ENCODE measurements around the gene PNRC1. TPM values are rescaled to one million over a fixed set of nuclear protein-coding genes. Genes with fewer than 3 reads are reported as not detected.
"Not testable (repeated sequence)": the region's sequence is repeated elsewhere in the genome, so short reads cannot be mapped to it uniquely, and the experiment has no call there.

PNRC1 gene
- total RNA-seq, 3 donors from 2014 or later: 221 to 290 (median 230) TPM

- H3K4me1 ChIP-seq: no peaks in the 10 kb centered on the region
- intact Hi-C loops (cut with DNase I; ENCODE audit: low total_unique reads): no loop called here
Measured at GRCh38 chr6:89120371-89120770, 39.8 kb downstream of the PNRC1 start.

GRCh38 chr6:89121934-89122333, 41.4 kb downstream of the PNRC1 start:
- TF ChIP-seq POLR2A (IDR thresholded peaks at IDR 0.05): no peak
- TF ChIP-seq CTCF (IDR thresholded peaks at IDR 0.05): no peak
- TF ChIP-seq POLR2AphosphoS5 (IDR thresholded peaks at IDR 0.05): no peak
- H3K27me3 ChIP-seq: no peaks in the 10 kb centered on the region
- H3K4me3 ChIP-seq: no peak overlapping the region
- no peaks in the 10 kb centered on the region for H3K4me1 ChIP-seq
- intact Hi-C loops (cut with DNase I; ENCODE audit: low total_unique reads): no loop called here
- no peaks in the 10 kb centered on the region for H3K36me3 ChIP-seq
- H3K9me3 ChIP-seq: no peaks in the 10 kb centered on the region
- DNase-seq (ENCODE audit: low spot score in 2 of 2): no peak
- H3K27ac ChIP-seq: no peak overlapping the region

More at GRCh38 chr6:89120371-89120770, 39.8 kb downstream of the PNRC1 start:
- no peaks in the 10 kb centered on the region for H3K27me3 ChIP-seq
- H3K36me3 ChIP-seq: no peaks in the 10 kb centered on the region
- no peak overlapping the region for H3K27ac ChIP-seq
- TF ChIP-seq POLR2A (IDR thresholded peaks at IDR 0.05) (no peak), POLR2AphosphoS5 (IDR thresholded peaks at IDR 0.05) (no peak), CTCF (IDR thresholded peaks at IDR 0.05) (no peak)
- no peak overlapping the region for H3K4me3 ChIP-seq
- H3K9me3 ChIP-seq: no peaks in the 10 kb centered on the region
- no peak for DNase-seq (ENCODE audit: low spot score in 2 of 2)

GRCh38 chr6:89122625-89123024, 42.1 kb downstream of the PNRC1 start:
- H3K27me3 ChIP-seq: no peaks in the 10 kb centered on the region
- no peak for DNase-seq (ENCODE audit: low spot score in 2 of 2)
- H3K27ac ChIP-seq: no peak overlapping the region
- TF ChIP-seq POLR2A (IDR thresholded peaks at IDR 0.05) (no peak), POLR2AphosphoS5 (IDR thresholded peaks at IDR 0.05) (no peak), CTCF (IDR thresholded peaks at IDR 0.05) (no peak)
- intact Hi-C loops (cut with DNase I; ENCODE audit: low total_unique reads): no loop called here
- H3K4me1 ChIP-seq: no peaks in the 10 kb centered on the region
- no peaks in the 10 kb centered on the region for H3K36me3 ChIP-seq
- no peak overlapping the region for H3K4me3 ChIP-seq
- no peaks in the 10 kb centered on the region for H3K9me3 ChIP-seq

DNA sequence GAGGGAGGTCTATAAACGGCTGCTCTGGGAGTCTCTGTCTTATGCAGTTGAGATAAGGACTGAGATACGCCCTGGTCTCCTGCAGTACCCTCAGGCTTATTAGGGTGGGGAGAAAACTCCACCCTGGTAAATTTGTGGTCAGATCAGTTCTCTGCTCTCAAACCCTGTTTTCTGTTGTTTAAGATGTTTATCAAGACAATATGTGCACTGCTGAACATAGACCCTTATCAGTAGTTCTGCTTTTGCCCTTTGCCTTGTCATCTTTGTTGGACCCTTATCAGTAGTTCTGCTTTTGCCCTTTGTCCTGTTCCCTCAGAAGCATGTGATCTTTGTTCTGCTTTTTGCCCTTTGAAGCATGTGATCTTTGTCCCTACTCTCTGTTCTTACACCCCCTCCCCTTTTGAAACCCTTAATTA, 47.7 kb downstream of the PNRC1 start:
- DNase-seq (ENCODE audit: low spot score in 2 of 2); intact Hi-C loops (cut with DNase I; ENCODE audit: low total_unique reads); H3K36me3 ChIP-seq; H3K27ac ChIP-seq; H3K4me1 ChIP-seq; H3K27me3 ChIP-seq; H3K4me3 ChIP-seq; H3K9me3 ChIP-seq: not testable (repeated sequence)

- H3K36me3 ChIP-seq: no peaks in the 10 kb centered on the region
- no peak overlapping the region for H3K27ac ChIP-seq
- TF ChIP-seq POLR2AphosphoS5 (IDR thresholded peaks at IDR 0.05) (no peak), CTCF (IDR thresholded peaks at IDR 0.05) (no peak), POLR2A (IDR thresholded peaks at IDR 0.05) (no peak)
- intact Hi-C loops (cut with DNase I; ENCODE audit: low total_unique reads): no loop called here
- H3K27me3 ChIP-seq: no peaks in the 10 kb centered on the region
- no peak overlapping the region for H3K4me3 ChIP-seq
- no peak for DNase-seq (ENCODE audit: low spot score in 2 of 2)
- no peaks in the 10 kb centered on the region for H3K9me3 ChIP-seq
- no peaks in the 10 kb centered on the region for H3K4me1 ChIP-seq
Measured at GRCh38 chr6:89131599-89131998, 51.0 kb downstream of the PNRC1 start.

DNA sequence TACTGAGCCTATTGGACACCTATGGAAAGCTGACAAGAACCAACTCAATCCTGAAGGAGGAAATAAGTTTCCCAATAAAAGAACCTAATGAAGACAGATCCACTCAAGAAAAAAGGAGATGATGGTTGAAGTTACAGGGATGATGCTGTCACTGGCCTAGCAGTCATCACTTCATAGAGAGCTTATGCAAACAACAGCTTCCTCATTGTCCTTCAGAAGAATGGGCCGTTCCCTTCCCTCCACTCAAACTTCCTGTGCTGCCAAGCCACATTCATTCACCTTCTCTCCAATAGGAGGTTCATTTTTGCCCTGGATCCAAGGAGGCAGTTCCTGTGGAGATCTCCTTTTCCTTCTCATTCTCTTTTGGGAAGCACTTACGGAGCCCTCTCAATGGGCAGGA, 51.5 kb downstream of the PNRC1 start:
- no peaks in the 10 kb centered on the region for H3K9me3 ChIP-seq
- no peaks in the 10 kb centered on the region for H3K4me1 ChIP-seq
- no peaks in the 10 kb centered on the region for H3K27me3 ChIP-seq
- intact Hi-C loops (cut with DNase I; ENCODE audit: low total_unique reads): no loop called here
- no peak overlapping the region for H3K4me3 ChIP-seq
- H3K27ac ChIP-seq: no peak overlapping the region
- H3K36me3 ChIP-seq: no peaks in the 10 kb centered on the region
- TF ChIP-seq POLR2A (IDR thresholded peaks at IDR 0.05) (no peak), POLR2AphosphoS5 (IDR thresholded peaks at IDR 0.05) (no peak), CTCF (IDR thresholded peaks at IDR 0.05) (no peak)
- no peak for DNase-seq (ENCODE audit: low spot score in 2 of 2)

All from breast epithelium (tissue), 4 donors.